Astrocyte (in vitro differentiated cells and primary cell): Measurements from ENCODE around the gene PPM1E. TPM values are rescaled to one million over a fixed set of nuclear protein-coding genes. Genes with fewer than 3 reads are reported as not detected.
"Not testable (repeated sequence)": the region's sequence is repeated elsewhere in the genome, so short reads cannot be mapped to it uniquely, and the experiment has no call there.

ENCODE experiments used
- DNase-seq: peaks from one replicate; pipeline ENCODE4 v3.0.0-alpha.2; 2010; ENCODE audit warnings: low read depth
- FAIRE-seq: peaks from 2 replicates; lab custom pipeline; 2011; peaks lifted over from hg19 to GRCh38; lab: Jason Lieb, UNC
- H2AFZ ChIP-seq: 2 replicates; pipeline ENCODE4 v1.6.0; 2012; ENCODE audit warnings: low read depth, low read length, inconsistent platforms
- H3K27ac ChIP-seq: 2 replicates; pipeline ENCODE4 v1.5.1; 2011; ENCODE audit warnings: low read depth, low read length, inconsistent platforms
- H3K27me3 ChIP-seq: 2 replicates; pipeline ENCODE4 v1.6.0; 2011; ENCODE audit warnings: low read length, inconsistent platforms; ENCODE audit not compliant: insufficient read depth
- H3K36me3 ChIP-seq: 2 replicates; pipeline ENCODE4 v1.5.1; 2011; ENCODE audit warnings: low read length, inconsistent platforms; ENCODE audit not compliant: insufficient read depth
- H3K4me1 ChIP-seq: 2 replicates; pipeline ENCODE4 v1.5.1; 2011; ENCODE audit warnings: low read length, inconsistent platforms; ENCODE audit not compliant: insufficient read depth
- H3K4me2 ChIP-seq: 2 replicates; pipeline ENCODE4 v1.6.0; 2012; ENCODE audit warnings: low read length, inconsistent platforms
- H3K4me3 ChIP-seq: 2 replicates; pipeline ENCODE4 v1.5.1; 2011; ENCODE audit warnings: low read depth, mild to moderate bottlenecking, low read length, inconsistent platforms; ENCODE audit not compliant: insufficient read depth
- H3K79me2 ChIP-seq: 2 replicates; pipeline ENCODE4 v1.6.0; 2012; ENCODE audit warnings: mild to moderate bottlenecking, low read length, inconsistent platforms; ENCODE audit not compliant: insufficient read depth
- H3K9ac ChIP-seq: 2 replicates; pipeline ENCODE4 v1.6.0; 2012; ENCODE audit warnings: mild to moderate bottlenecking, low read length, inconsistent platforms
- H3K9me3 ChIP-seq: 2 replicates; pipeline ENCODE4 v1.5.1; 2012; ENCODE audit warnings: low read depth, mild to moderate bottlenecking, low read length, inconsistent platforms; ENCODE audit not compliant: insufficient read depth
- H4K20me1 ChIP-seq: 2 replicates; pipeline ENCODE4 v1.6.0; 2012; ENCODE audit warnings: low read length, inconsistent platforms; ENCODE audit not compliant: insufficient read depth
- H3K27ac Mint-ChIP-seq: one replicate; pipeline ENCODE4 v1.8.0; 2021; ENCODE audit warnings: mild to moderate bottlenecking, mixed read lengths; ENCODE audit not compliant: unreplicated experiment
- H3K27me3 Mint-ChIP-seq: one replicate; pipeline ENCODE4 v1.8.0; 2021; ENCODE audit warnings: low read depth, mixed read lengths; ENCODE audit not compliant: unreplicated experiment
- H3K36me3 Mint-ChIP-seq: one replicate; pipeline ENCODE4 v1.8.0; 2021; ENCODE audit warnings: low read depth, mixed read lengths; ENCODE audit not compliant: unreplicated experiment
- H3K4me1 Mint-ChIP-seq: one replicate; pipeline ENCODE4 v1.8.0; 2021; ENCODE audit warnings: low read depth, mixed read lengths; ENCODE audit not compliant: unreplicated experiment
- H3K4me3 Mint-ChIP-seq: one replicate; pipeline ENCODE4 v1.8.0; 2021; ENCODE audit warnings: mild to moderate bottlenecking, moderate library complexity, mixed read lengths; ENCODE audit not compliant: unreplicated experiment
- H3K9me3 Mint-ChIP-seq: one replicate; pipeline ENCODE4 v1.8.0; 2021; ENCODE audit warnings: mild to moderate bottlenecking, mixed read lengths; ENCODE audit not compliant: unreplicated experiment
- CTCF ChIP-seq: IDR thresholded peaks from 2 replicates; pipeline ENCODE4 v1.5.1; 2011; ENCODE audit warnings: low read depth, mild to moderate bottlenecking, inconsistent platforms, low read length, moderate library complexity; ENCODE audit not compliant: insufficient read depth
- EZH2 ChIP-seq: IDR thresholded peaks from 2 replicates; pipeline ENCODE4 v1.6.1; 2012; ENCODE audit warnings: mild to moderate bottlenecking, low read length, inconsistent platforms; ENCODE audit not compliant: insufficient read depth
- total RNA-seq: library from RNA; stranded (reverse); gene quantifications from 2 replicates; pipeline ENCODE4 v1.2.1, GENCODE V29; 2021

Gene PPM1E
- total RNA-seq, 1 donor from 2014 or later = 0.79 TPM

GRCh38 chr17:58944166-58944565 is 188.5 kb downstream of the PPM1E start:
- no peak for TF ChIP-seq EZH2
- no peak for TF ChIP-seq CTCF
- no peak overlapping the region for H3K4me3 Mint-ChIP-seq
- Histone ChIP-seq H3K9ac (no peak overlapping the region), H4K20me1 (no peaks in the 10 kb centered on the region), H3K9me3 (no peaks in the 10 kb centered on the region), H3K4me1 (no peaks in the 10 kb centered on the region), H2AFZ (no peak overlapping the region), H3K36me3 (no peaks in the 10 kb centered on the region), H3K27me3 (no peaks in the 10 kb centered on the region), H3K4me2 (no peak overlapping the region), H3K27ac (no peak overlapping the region), H3K4me3 (no peak overlapping the region), H3K79me2 (no peaks in the 10 kb centered on the region)
- peaks cover 7% of the 10 kb centered on the region for H3K9me3 Mint-ChIP-seq
- DNase-seq = no peak
- H3K4me1 Mint-ChIP-seq = peaks cover 5% of the 10 kb centered on the region
- no peaks in the 10 kb centered on the region for H3K36me3 Mint-ChIP-seq
- no peak for FAIRE-seq
- no peaks in the 10 kb centered on the region for H3K27me3 Mint-ChIP-seq
- no peak overlapping the region for H3K27ac Mint-ChIP-seq

GRCh38 chr17:58947411-58947810 is 191.8 kb downstream of the PPM1E start:
- H3K4me3 Mint-ChIP-seq = no peak overlapping the region
- no peak overlapping the region for H3K9ac ChIP-seq
- peaks cover 29% of the 10 kb centered on the region for H3K9me3 Mint-ChIP-seq
- no peak overlapping the region for H3K4me3 ChIP-seq
- H3K79me2 ChIP-seq = no peaks in the 10 kb centered on the region
- H3K4me2 ChIP-seq = no peak overlapping the region
- H3K27ac Mint-ChIP-seq = no peak overlapping the region
- H3K4me1 Mint-ChIP-seq = peaks cover 5% of the 10 kb centered on the region
- H3K4me1 ChIP-seq = no peaks in the 10 kb centered on the region
- H3K9me3 ChIP-seq = peaks cover 3% of the 10 kb centered on the region
- no peaks in the 10 kb centered on the region for H3K27me3 ChIP-seq
- DNase-seq (no peak), FAIRE-seq (no peak)
- no peaks in the 10 kb centered on the region for H4K20me1 ChIP-seq
- H3K27me3 Mint-ChIP-seq = no peaks in the 10 kb centered on the region
- no peak overlapping the region for H3K27ac ChIP-seq
- H2AFZ ChIP-seq = no peak overlapping the region
- H3K36me3 Mint-ChIP-seq = peaks cover 5% of the 10 kb centered on the region
- TF ChIP-seq CTCF = no peak
- TF ChIP-seq EZH2 = no peak
- no peaks in the 10 kb centered on the region for H3K36me3 ChIP-seq

GRCh38 chr17:58947824-58948223 is 192.2 kb downstream of the PPM1E start:
- Histone ChIP-seq H4K20me1 (no peaks in the 10 kb centered on the region), H3K9ac (no peak overlapping the region), H3K27me3 (no peaks in the 10 kb centered on the region), H3K79me2 (no peaks in the 10 kb centered on the region), H3K4me2 (no peak overlapping the region), H3K27ac (no peak overlapping the region), H3K4me3 (no peak overlapping the region), H2AFZ (no peak overlapping the region), H3K36me3 (no peaks in the 10 kb centered on the region), H3K9me3 (peaks cover 3% of the 10 kb centered on the region), H3K4me1 (no peaks in the 10 kb centered on the region)
- Mint-ChIP-seq H3K9me3 (peaks cover 29% of the 10 kb centered on the region), H3K4me1 (peaks cover 5% of the 10 kb centered on the region), H3K27ac (no peak overlapping the region), H3K36me3 (peaks cover 5% of the 10 kb centered on the region), H3K4me3 (no peak overlapping the region), H3K27me3 (no peaks in the 10 kb centered on the region)
- DNase-seq (no peak), FAIRE-seq (no peak)
- no peak for TF ChIP-seq EZH2
- TF ChIP-seq CTCF = no peak

- not testable (repeated sequence) for H2AFZ ChIP-seq, DNase-seq, H3K4me3 Mint-ChIP-seq, H3K9ac ChIP-seq, H3K36me3 Mint-ChIP-seq, H3K4me2 ChIP-seq, H4K20me1 ChIP-seq, H3K79me2 ChIP-seq, H3K27ac ChIP-seq, H3K4me3 ChIP-seq, H3K4me1 ChIP-seq, H3K27me3 ChIP-seq, FAIRE-seq, H3K27me3 Mint-ChIP-seq, H3K27ac Mint-ChIP-seq, H3K9me3 ChIP-seq, H3K36me3 ChIP-seq
- Mint-ChIP-seq H3K4me1 (peaks cover 14% of the 10 kb centered on the region), H3K9me3 (peaks cover 24% of the 10 kb centered on the region)
Measured at GRCh38 chr17:58954358-58954757, 198.7 kb downstream of the PPM1E start.
